ENCODE data around the gene NTSR1. TPM values are rescaled to one million over a fixed set of nuclear protein-coding genes. Genes with fewer than 3 reads are reported as not detected.

Gene NTSR1
- total RNA-seq, 2 donors from 2014 or later: 0.74 TPM; not detected in 1

GRCh38 chr20:62792182-62792939 is 83.7 kb downstream of the NTSR1 start:
- intact Hi-C loops (cut with DNase I): loop anchor here (2.0 to 10.0 kb wide), 2 partner anchors 124 to 728 kb away; partner anchors contain the start of gene TAF4
- Histone ChIP-seq H3K36me3 (no peaks in the 10 kb centered on the region), H3K27ac (no peak overlapping the region), H3K4me3 (no peak overlapping the region), H3K27me3 (replicated peaks; ENCODE audit: insufficient read depth) (no peaks in the 10 kb centered on the region), H3K4me1 (replicated peaks) (peaks cover 5% of the 10 kb centered on the region), H3K9me3 (no peaks in the 10 kb centered on the region)
- 75% methylated on average over 9 of the region's 9 CpGs for WGBS
- DNase-seq (ENCODE audit: low spot score): no peak
- TF ChIP-seq POLR2A (IDR thresholded peaks at IDR 0.05) (no peak), POLR2AphosphoS5 (IDR thresholded peaks at IDR 0.05) (no peak)
- TF ChIP-seq, protein P1, sequence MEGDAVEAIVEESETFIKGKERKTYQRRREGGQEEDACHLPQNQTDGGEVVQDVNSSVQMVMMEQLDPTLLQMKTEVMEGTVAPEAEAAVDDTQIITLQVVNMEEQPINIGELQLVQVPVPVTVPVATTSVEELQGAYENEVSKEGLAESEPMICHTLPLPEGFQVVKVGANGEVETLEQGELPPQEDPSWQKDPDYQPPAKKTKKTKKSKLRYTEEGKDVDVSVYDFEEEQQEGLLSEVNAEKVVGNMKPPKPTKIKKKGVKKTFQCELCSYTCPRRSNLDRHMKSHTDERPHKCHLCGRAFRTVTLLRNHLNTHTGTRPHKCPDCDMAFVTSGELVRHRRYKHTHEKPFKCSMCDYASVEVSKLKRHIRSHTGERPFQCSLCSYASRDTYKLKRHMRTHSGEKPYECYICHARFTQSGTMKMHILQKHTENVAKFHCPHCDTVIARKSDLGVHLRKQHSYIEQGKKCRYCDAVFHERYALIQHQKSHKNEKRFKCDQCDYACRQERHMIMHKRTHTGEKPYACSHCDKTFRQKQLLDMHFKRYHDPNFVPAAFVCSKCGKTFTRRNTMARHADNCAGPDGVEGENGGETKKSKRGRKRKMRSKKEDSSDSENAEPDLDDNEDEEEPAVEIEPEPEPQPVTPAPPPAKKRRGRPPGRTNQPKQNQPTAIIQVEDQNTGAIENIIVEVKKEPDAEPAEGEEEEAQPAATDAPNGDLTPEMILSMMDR (IDR thresholded peaks at IDR 0.05): no peak

GRCh38 chr20:62792940-62793756 is 84.5 kb downstream of the NTSR1 start:
- DNase-seq (ENCODE audit: low spot score): no peak
- WGBS: 77% methylated on average over 20 of the region's 22 CpGs
- intact Hi-C loops (cut with DNase I): loop anchor here (2.0 to 10.0 kb wide), 2 partner anchors 124 to 728 kb away; partner anchors contain the start of gene TAF4

DNA sequence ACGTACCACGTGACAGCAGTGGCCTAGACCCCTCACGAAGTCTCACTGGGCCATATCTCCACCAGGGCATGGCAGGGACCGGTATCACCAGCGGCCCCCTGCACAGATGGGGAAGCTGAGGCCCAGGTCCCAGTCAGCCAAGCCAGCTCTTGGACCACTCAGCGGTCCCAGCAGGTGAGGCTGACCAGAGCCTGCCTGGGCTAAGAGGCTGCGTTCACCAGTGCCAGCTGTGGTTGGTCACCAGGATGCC is 85.0 kb downstream of the NTSR1 start:
- 58% methylated on average over 7 of the region's 7 CpGs for WGBS
- TF ChIP-seq, protein P1 (IDR thresholded peaks at IDR 0.05): no peak

More at GRCh38 chr20:62792940-62793756, 84.5 kb downstream of the NTSR1 start:
- H3K27ac ChIP-seq: peak overlapping the region; percentile 89 to 91
- no peak overlapping the region for H3K4me3 ChIP-seq
- no peaks in the 10 kb centered on the region for H3K9me3 ChIP-seq
- TF ChIP-seq POLR2AphosphoS5 (IDR thresholded peaks at IDR 0.05) (no peak), POLR2A (IDR thresholded peaks at IDR 0.05) (no peak)
- TF ChIP-seq, protein P1 (IDR thresholded peaks at IDR 0.05): no peak
- peaks cover 9% of the 10 kb centered on the region for H3K4me1 ChIP-seq (replicated peaks)
- H3K36me3 ChIP-seq: no peaks in the 10 kb centered on the region
- no peaks in the 10 kb centered on the region for H3K27me3 ChIP-seq (replicated peaks; ENCODE audit: insufficient read depth)

GRCh38 chr20:62794007-62794724 is 85.5 kb downstream of the NTSR1 start:
- TF ChIP-seq POLR2A (IDR thresholded peaks at IDR 0.05) (peak; percentile 90), POLR2AphosphoS5 (IDR thresholded peaks at IDR 0.05) (peak; percentile 95)
- TF ChIP-seq, protein P1 (IDR thresholded peaks at IDR 0.05): peak in 1 of 4 experiments; percentile 3
- H3K4me1 ChIP-seq (replicated peaks): peaks cover 9% of the 10 kb centered on the region
- intact Hi-C loops (cut with DNase I): loop anchor here (10.0 kb wide), 1 partner anchor 729 kb away; the partner anchor contains the start of gene TAF4
- under 1% methylated on average over 43 of the region's 69 CpGs for WGBS
- no peaks in the 10 kb centered on the region for H3K9me3 ChIP-seq
- peak overlapping the region; percentile 89 to 91 for H3K27ac ChIP-seq
- H3K27me3 ChIP-seq (replicated peaks; ENCODE audit: insufficient read depth): no peaks in the 10 kb centered on the region
- peak overlapping the region; percentile 63 to 77 for H3K4me3 ChIP-seq
- peaks cover 4 to 7% of the 10 kb centered on the region in 2 donors for H3K36me3 ChIP-seq
- DNase-seq (ENCODE audit: low spot score): peak; percentile 93

More for the DNA sequence above, 85.0 kb downstream of the NTSR1 start:
- Histone ChIP-seq H3K4me1 (replicated peaks) (peaks cover 9% of the 10 kb centered on the region), H3K9me3 (no peaks in the 10 kb centered on the region), H3K27me3 (replicated peaks; ENCODE audit: insufficient read depth) (no peaks in the 10 kb centered on the region), H3K27ac (peak overlapping the region; percentile 89 to 91), H3K4me3 (peak overlapping the region; percentile 26 to 63), H3K36me3 (peaks cover 0 to 4% of the 10 kb centered on the region in 2 donors)
- intact Hi-C loops (cut with DNase I): loop anchor here (2.0 to 10.0 kb wide), 2 partner anchors 125 to 729 kb away; partner anchors contain the start of gene TAF4
- DNase-seq (ENCODE audit: low spot score): no peak
